HG02588 (cell line): ENCODE results near the gene METTL9.
"Not testable (repeated sequence)": the region's sequence is repeated elsewhere in the genome, so short reads cannot be mapped to it uniquely, and the experiment has no call there.

Experiments used
- ATAC-seq: cut with Tn5 transposase; IDR thresholded peaks from one replicate; pipeline ENCODE4 v1.9.1; 2021; ENCODE audit warnings: mild to moderate bottlenecking, moderate library complexity; ENCODE audit not compliant: unreplicated experiment

METTL9 gene

GRCh38 chr16:21656795-21657768, 57.7 kb downstream of the METTL9 start:
- ATAC-seq, result no peak

GRCh38 chr16:21659124-21659523, 59.7 kb downstream of the METTL9 start:
- ATAC-seq, result no peak

GRCh38 chr16:21663889-21664647, 64.7 kb downstream of the METTL9 start, which contains the start of gene OTOA:
Gene OTOA (plus strand): TSS chr16:21663968. CDS start chr16:21678515, 14,547 bp downstream.
- ATAC-seq, result no peak

GRCh38 chr16:21664801-21665492, 65.6 kb downstream of the METTL9 start:
- no peak for ATAC-seq

GRCh38 chr16:21666772-21667171, 67.4 kb downstream of the METTL9 start:
- ATAC-seq, result no peak

GRCh38 chr16:21667575-21667974, 68.2 kb downstream of the METTL9 start:
- no peak for ATAC-seq

GRCh38 chr16:21673469-21673868, 74.1 kb downstream of the METTL9 start:
- no peak for ATAC-seq

- not testable (repeated sequence) for ATAC-seq
These were observed 75.1 kb downstream of the METTL9 start for GRCh38 chr16:21674456-21674855.

GRCh38 chr16:21680714-21681113, 81.3 kb downstream of the METTL9 start:
- not testable (repeated sequence) for ATAC-seq

GRCh38 chr16:21683184-21683583, 83.8 kb downstream of the METTL9 start:
- ATAC-seq, result no peak

GRCh38 chr16:21684199-21684598, 84.8 kb downstream of the METTL9 start:
- ATAC-seq, result no peak

GRCh38 chr16:21685034-21685455, 85.7 kb downstream of the METTL9 start:
- no peak for ATAC-seq

- ATAC-seq, result no peak
These were observed 89.7 kb downstream of the METTL9 start for GRCh38 chr16:21689107-21689506.

GRCh38 chr16:21690967-21691366, 91.6 kb downstream of the METTL9 start:
- ATAC-seq, result not testable (repeated sequence)

- no peak for ATAC-seq
These were observed 95.2 kb downstream of the METTL9 start for GRCh38 chr16:21694609-21695008.

GRCh38 chr16:21697032-21697431, 97.7 kb downstream of the METTL9 start:
- no peak for ATAC-seq

- ATAC-seq, result no peak
These were observed 99.0 kb downstream of the METTL9 start for GRCh38 chr16:21698169-21699032.

- ATAC-seq, result no peak
These were observed 101.9 kb downstream of the METTL9 start for GRCh38 chr16:21701271-21701670.

- ATAC-seq, result no peak
These were observed 102.9 kb downstream of the METTL9 start for GRCh38 chr16:21702276-21702675.

- ATAC-seq, result no peak
These were observed 103.8 kb downstream of the METTL9 start for GRCh38 chr16:21703156-21703555.
